ENCODE results near the gene GPR37L1.
"Not testable (repeated sequence)": the region's sequence is repeated elsewhere in the genome, so short reads cannot be mapped to it uniquely, and the experiment has no call there.

GPR37L1 gene

DNA sequence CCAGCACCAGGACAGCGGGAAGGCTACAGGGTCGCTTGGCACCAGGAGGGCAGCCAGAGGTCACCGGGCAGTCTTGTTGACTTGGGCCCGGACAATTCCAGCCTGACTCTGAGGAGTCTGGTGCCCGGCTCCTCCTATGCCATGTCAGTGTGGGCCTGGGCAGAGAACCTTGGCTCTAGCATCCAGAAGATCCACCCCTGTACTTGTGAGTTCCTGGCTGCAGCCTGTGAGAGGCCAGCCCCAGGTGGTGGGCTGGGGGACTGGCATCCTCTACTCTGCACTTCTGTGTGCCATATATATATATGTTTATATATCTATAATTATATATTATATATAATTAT is 49.3 kb downstream of the GPR37L1 start:
- no peak for DNase-seq

DNA sequence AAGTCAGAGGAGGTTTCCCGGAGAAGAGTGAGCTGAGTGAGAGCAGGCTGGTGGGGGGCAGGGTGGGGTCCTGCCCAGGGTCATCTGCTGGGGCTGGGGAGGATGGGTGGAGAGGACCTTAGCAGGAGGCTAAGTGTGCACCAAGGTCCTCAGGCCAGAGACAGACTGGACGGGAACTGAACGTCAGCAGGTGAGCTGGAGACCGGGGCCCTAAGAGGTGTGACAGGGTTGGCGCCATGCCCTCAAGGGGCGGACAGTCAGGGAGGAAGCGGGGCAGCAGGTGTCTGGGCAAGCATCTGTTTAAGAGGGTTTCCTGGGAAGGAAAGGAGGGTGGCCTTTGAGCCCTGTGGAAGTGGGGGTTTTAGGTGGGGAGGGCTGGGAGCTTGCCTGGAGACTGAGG is 51.3 kb downstream of the GPR37L1 start:
- DNase-seq: no peak

DNA sequence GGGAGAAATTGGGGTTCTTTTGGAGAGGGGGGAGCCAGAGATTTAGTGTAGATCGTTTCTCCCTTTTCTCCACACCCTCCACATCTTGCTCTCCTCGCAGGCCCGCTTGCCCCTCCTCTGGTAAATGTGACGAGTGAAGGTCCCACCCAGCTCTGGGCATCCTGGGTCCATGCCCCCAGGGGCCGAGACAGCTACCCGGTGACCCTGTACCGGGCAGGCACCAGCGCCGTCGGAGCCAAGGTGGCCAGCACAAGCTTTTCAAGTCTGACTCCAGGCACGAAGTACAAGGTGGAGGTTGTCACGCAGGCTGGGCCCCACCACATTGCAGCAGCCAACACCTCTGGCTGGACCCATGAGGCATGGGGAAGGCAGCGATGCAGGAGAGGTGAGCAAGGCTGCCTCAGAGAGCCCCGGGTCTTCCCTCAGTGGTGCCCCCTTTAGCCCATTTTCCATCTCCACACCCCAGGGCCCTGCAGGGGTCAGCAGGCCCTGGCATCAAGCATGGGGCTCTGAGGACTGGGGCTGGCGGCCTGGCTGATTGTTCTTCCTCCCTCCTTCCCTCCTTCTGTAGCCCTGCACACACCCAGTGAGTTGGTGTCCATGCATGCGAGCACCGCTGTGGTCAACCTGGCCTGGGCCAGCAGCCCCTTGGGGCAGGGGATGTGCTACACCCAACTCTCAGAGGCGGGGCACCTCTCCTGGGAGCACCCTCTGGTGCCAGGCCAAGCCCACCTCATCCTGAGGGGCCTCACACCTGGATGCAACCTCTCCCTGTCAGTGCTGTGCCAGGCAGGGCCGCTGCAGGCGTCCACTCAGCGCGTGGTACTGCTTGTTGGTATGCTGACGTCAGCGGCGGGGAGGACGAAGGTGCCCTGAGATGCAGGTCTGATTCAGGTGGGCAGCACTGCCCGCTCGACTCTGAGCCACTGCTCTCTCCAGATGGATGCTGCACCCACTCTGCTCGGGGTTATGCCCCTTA is 54.5 kb downstream of the GPR37L1 start:
- no peak for DNase-seq

DNA sequence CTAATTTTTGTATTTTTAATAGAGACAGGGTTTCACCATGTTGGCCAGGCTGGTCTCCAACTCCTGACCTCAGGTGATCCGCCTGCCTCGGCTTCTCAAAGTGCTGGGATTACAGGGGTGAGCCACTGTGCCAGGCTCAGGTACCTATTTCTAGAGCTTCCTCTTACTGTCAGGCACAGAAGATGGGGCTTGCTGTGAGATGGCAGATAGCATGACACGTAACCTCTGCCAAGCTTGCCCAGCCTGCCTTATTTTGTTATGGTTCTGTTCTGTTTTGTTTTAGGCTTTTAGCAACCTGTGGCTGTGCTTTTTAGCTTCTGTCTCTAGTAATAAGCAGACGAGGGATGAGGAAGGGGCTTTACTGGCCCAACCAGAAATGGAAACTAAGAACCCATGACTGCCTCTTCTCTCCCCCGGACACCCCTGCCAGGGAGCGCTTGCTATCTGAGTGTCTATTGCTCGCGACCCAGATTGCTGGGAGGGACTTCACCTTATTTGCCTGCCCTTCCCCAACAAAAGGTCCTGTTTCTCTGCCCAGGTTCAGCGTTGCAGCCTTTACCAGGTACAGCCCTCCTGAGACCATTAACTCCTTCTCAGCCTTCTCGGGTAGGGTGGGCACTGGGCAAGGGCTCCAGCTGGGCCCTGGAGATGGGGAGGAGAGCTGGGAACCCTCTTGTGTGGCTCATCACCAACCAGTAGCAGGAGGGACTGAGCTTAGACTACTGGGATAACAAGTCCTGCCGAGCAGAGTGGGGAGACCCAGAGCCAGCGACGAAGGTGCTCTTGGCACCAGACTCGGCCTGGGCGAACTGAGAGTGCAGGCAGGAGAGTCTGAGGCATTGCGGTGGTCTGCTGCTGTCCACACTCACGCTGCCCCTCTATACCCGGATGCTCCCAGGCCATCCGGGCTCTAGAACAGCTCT is 57.4 kb downstream of the GPR37L1 start:
- no peak for DNase-seq

DNA sequence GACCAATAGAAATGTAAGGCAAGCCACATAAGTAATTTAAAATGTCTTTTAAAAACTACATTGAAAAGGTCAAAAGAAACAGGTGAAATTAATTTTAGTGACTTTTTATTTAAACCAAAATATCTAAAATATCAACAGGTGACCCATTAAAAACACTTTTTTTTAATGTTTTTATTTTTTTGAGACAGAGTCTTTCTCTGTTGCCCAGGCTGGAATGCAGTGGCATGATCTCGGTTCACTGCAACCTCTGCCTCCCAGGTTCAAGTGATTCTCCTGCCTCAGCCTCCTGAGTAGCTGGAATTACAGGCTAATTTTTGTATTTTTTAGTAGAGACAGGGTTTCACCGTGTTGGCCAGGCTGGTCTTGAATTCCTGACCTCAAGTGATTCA is 58.0 kb downstream of the GPR37L1 start:
- not testable (repeated sequence) for DNase-seq

DNA sequence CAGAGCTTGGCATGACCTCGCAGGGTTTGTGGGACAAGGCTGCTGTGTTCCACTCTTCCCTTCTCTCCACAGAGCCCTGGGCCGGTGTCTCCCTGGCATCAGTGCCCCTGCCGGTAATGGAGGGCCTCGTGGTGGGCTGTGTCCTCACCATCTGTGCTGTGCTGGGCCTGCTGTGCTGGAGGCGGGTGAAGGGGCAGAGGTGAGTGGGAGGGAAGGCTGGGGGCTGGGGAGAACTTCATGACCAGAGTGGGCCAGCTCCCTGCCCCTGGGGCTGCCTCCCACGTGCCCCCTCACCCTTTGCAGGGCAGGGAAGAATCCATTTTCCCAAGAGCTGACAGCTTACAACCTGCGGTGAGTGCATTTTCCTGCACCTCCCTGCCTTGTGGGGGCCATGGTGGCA is 58.9 kb downstream of the GPR37L1 start:
- no peak for DNase-seq

DNA sequence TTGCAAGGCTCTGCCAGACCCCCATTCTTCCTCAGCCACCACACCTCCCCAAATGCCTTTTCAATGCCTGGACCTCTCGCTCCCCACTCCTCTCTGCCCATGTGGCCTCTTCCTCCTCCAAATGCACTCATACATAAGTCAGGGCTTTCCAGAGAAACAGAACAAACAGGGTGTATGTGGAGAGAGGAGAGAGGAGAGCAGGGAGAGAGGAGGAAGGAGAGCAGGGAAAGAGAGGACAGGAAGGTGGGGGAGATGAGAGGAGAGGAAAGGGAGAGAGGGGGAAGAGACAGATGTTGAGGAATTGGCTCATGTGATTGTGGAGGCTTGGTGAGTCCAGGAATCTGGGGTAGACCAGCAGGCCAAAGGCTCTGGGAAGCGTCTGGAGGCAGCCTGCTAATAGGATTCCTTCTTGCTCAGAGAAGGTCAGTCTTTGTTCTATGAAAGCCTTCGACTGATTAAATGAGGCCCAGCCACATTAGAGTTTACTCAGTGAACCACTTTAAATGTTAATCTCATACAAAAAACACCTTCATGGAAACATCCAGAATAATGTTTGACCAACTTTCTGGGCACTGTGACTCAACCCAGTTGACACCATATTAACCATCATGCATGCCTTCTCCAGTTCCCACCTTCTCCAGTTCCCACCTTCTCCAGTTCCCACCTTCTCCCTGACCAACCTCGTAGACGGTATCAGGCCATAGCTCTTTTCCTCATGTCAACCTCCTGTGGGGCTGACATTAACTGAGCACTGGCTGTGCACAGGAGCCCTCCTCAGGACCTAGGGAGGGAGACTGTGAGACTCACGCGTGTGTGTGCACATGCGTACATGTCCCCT is 59.5 kb downstream of the GPR37L1 start:
- DNase-seq: no peak
